MM.1S (cell line): Measurements from ENCODE around the gene GNLY.

ENCODE experiments used
- CTCF ChIP-seq: fragments of 300-600 bp; sonication (generic); IDR thresholded peaks from 2 replicates; pipeline ENCODE4 v1.5.1; 2016; ENCODE audit warnings: antibody characterized with exemption, low read length, mixed read lengths
- EZH2 ChIP-seq: fragments of 300-600 bp; sonication (generic); optimal IDR thresholded peaks from 2 replicates; pipeline ENCODE3; 2017; ENCODE audit warnings: low read depth, mild to moderate bottlenecking, antibody characterized with exemption, low read length, mixed read lengths

DNA sequence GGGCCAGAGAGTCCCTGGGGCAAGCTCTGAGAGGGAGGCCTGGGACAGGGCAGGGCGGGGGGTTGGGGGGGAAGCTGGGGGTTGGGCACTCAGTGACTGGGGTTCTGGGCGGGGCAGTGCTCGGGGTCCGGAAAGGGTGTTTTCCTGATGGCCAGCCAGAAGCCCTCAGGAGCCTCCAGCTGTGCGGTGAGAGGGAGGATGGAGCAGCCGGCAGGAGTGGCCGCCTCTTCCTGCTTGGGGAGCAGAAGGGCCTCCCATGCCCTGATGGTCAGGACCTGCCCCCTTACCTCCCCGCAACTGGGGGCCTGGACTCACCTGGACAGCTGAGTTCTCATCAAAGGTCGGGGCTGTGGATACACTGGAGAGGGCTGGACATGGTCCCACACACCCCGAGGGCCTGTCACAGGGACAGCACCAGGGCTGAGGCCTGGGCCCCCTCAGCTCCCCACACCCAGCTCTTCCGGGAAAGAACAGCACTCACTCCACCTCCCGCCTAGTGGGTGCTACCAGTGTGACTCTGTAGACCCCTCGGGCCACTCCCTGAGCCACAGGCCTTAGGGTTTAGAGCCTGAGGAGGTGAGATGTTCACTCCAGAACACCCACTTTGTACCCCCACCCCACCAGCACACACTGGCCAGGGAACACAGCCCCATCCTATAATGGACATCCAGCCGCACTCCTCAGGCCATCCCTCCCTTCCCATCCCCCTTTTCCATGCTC, 32.9 kb upstream of the GNLY start:
- TF ChIP-seq CTCF (no peak), EZH2 (no peak)
